HG03354 (cell line): ENCODE measurements around the gene TMEM26.
"Not testable (repeated sequence)": the region's sequence is repeated elsewhere in the genome, so short reads cannot be mapped to it uniquely, and the experiment has no call there.

ENCODE experiments used
- ATAC-seq: cut with Tn5 transposase; IDR thresholded peaks from one replicate; pipeline ENCODE4 v1.9.1; 2021; ENCODE audit warnings: mild to moderate bottlenecking; ENCODE audit not compliant: unreplicated experiment, poor library complexity, severe bottlenecking

The TMEM26 gene

DNA sequence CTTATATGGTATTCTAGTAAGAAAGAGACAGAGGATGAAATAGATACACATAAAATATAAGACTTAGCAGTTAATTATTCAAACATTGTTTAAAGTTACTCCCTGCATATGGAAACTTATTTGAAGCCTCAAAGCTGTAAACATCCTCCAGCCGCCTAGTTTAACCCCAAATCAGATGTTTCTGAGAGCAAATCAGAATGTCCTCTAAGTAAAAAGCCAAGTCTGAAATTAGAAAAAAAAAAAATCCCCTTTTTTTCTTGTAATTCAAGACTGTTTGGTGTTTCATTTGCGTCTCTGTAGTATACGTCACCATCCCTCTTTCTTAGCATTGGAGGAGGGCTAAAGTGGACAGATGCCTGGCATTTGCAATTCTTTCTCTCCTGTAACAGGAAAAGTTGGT, 46.4 kb downstream of the TMEM26 start:
- ATAC-seq = no peak

DNA sequence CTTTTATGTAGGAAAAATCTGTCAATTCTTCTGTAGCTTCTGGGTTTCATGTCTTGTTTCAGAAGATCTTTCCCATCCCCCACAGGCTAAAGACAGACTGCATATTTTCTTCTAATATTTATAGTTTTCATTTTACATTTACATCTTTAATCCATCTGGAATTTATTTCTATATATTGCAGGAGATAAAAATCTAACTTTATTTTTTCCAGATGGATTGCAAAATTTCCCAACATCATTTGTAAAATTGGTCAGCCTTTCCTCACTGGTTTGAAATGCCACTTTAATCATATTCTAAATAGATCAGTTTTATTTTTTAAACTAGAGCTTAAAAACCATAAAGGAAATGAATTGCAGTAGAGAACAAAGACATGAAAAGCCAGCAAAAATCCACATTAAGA, 46.9 kb downstream of the TMEM26 start:
- ATAC-seq = no peak

DNA sequence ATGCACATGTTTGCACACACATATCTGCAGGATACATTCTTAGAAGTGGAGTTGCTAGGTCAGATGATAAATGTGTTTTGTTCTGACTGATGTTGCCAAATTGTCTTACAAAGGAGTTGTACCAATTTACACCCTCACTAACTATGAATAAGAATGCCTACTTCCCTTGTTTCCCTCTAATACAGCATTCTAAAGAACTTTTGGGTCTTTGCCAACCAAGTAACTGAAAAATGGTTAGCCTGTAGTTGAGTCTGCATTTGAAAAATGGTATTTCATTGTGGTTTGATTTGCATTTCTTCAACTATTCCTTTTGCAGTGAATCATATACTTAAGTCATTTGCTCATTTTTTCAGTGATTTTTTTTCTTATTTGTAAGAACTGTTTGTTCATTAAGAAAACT, 48.4 kb downstream of the TMEM26 start:
- no peak for ATAC-seq

DNA sequence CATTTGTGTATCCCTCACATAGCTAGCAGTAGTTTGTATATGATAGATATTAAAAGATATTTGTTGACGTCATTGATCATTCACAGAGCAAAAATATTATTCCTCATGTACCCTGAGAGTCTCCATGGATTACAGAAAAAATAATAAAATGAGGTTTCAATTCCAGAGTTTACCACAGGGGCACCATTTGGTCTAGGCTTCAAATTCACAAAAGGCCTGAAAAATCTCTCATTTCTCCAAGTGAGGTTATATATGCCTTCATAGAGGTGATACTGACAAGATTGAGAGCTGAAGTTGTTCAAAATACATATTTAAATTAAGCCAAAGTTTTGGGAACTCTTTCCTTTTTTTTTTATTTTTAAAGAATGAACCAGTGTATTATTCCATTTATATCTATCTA, 52.7 kb downstream of the TMEM26 start:
- ATAC-seq = no peak

DNA sequence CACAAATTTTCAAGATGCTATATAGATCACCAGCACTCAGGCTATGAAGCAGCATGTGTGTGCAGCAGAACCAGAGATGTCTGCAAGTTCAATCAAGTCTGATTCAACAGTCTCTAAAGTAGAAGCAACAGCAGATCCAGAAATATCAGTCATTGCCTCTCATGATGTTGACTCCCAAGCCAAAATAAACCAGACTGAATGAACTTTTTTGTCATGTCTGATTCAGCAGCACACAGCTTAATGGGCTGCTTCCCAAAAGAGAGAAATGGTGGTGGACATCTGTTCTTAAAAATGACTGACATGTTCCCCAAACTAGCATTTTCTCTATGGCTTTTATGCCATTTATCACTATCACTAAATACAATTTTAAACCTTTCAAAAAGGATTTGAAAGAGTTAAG, 53.8 kb downstream of the TMEM26 start:
- no peak for ATAC-seq

DNA sequence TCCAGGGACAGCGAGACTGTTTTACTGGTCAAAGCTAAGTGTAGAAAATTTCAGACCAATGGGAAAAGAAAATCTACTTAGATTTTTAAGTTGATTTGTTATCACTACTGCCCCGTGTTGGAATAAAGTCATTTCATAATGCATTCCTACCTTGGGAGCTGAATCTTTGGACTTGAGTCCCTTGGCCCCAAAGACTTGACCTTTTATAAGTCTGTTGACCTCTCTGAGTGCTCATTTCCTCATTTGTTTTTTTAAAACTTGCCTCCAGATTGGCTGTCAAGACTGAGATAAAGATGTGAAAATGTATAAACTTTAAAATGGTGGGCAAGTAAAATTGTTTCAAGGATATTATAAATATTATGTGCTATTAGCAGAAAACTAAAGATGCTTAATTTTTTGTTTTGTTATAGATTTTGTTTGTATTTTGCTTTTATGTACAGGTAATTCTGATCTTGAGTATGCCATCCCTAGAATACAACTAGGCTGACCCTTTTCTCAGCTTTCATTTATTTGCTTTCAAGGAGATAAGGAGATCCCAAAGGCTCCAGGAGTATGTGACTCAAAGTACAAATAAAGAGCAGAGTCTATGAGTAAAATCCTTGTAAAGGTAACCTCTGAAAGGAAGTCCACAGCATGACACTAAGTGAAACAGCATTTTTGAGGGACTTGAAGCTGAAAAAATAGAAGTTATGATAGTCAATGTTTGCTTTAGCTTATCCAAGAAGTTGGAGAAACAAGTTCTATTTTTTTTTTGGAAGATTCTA, 54.6 kb downstream of the TMEM26 start:
- ATAC-seq = no peak

DNA sequence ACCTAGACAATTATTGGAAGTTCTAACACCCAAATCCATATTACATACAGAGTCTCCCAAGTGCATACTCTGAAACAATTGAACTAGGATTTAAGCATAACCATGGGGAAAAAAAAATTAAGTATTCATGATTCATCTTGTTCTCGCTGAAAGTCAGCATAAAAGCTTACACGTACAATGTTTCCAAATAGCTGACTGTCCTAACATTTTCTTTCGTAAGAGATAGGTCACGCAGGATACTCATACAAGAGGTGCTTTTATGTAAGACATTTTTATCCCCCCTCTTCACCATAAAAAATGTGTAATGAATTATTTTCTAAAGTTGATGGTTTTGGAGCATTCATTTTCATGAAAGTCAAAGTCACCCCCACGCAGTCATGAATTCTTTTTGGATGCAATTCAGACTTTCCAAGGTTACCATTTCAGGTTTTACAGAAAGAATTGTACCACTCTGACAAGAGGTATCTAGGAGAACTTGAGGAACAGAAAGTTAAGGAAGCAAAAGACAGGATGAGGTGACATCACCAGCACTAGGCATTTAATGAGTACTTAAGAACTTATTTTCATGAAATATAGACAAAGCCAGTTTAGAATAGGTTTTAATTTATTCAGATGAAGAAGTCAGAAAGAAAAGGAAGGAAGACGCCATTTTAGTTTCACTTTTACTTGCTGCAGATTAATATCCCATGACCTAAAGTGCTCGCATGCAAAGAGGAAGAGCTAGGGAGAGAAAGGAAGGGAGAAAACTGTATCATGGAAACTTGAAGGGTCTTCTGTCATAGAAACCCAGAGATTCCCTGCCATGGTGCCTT, 55.8 kb downstream of the TMEM26 start:
- peak; percentile 70 for ATAC-seq

DNA sequence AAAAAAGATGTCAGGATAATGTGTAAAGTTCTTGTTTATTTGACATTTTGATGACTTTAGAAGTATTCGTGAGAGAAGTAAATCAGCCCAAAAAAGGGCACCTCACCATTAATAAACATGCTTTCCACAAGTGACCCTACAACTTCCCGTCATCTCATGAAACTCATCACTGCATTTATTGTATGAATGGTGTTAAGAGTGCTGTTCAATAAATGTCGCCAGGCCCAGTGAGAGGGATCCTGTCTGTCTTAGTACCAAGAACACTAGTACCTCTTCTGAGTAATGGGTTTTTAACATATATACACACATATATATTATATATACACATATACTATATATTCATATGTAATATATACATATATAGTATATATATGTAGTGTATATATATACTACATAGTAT, 61.9 kb downstream of the TMEM26 start:
- ATAC-seq = peak; percentile 45

DNA sequence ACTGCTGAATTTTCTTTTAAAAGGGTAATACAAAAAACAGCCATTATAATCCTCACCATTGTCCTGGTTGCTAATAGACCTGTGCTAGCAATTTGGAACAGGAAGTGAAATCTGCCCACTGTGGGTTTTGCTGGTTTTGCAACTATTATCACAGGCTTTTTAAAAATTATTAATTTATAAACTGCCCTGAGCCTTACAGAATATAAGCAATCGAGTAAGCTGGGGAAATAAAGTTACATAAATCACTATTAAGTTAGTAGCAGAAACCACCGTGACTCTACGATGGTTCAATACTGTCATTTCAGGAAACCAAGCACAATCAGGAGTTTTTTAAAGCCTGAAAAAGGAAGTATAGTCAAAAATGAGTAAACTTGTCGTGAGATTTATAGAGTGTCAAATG, 62.3 kb downstream of the TMEM26 start:
- ATAC-seq = peak; percentile 93

DNA sequence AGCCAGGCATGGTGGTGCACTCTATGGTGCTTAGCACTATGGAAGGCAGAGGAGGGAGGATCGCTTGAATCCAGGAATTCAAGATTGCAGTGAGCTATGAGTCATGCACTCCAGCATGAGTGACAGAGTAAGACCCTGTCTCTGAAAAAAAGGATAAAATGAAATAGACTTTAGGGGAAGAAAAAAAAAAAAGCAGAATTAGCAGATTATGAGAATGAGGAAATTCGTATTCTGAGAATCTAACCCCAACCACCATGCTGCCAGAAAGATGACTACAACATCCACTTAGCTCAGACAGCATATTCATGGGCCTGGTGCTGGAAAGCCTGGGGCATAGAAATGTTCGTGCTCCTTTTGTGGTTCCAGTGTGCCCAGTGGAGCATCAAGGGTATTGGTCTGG, 63.3 kb downstream of the TMEM26 start:
- no peak for ATAC-seq

DNA sequence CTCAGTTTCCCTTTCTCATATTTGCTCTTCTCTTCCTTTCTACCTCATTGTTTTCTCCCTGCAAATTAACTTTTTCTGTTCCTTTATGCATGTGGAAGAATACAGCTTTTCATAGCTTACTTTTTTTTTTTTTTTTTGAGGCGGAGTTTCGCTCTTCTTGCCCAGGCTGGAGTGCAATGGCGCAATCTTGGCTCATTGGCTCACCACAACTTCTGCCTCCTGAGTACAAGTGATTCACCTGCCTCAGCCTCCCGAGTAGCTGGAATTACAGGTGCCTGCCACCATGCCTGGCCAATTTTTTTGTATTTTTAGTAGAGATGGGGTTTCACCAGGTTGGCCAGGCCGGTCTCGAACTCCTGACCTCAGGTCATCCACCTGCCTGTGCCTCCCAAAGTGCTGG, 64.2 kb downstream of the TMEM26 start:
- not testable (repeated sequence) for ATAC-seq

DNA sequence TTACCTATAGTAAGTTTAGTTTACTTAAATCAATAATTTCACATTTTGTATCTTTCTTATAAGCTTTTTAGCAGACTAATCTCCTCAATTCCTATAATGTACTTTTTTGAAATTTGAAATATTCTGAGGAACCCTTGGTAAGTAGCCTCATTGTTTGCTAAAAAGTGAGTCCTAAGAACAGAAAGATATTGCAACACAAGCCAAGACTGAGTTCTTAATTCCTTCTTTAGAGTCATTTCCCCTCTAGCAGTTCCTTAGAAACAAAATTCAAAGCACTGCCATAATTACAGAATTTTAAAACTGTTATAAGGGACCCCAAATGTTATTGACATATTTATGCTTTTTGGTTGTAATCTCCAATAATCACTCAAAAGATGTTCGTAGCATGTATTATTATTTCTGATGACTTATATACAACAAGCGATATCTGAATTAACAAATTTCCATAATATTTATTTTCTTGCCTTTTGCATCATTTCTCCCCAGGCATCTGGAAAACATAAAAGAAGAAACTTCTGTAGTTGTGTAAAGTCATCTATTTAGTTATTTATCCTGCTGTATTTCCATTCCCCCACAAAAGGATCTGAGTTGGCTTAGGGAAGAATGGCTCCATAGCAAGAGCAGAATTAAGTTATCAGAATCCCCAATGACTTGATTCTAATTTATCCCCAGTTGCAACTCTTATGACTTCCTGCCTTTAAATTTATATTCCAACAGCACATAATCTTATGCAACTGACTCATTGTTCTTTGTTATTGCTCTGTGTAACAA, 67.8 kb downstream of the TMEM26 start:
- ATAC-seq = no peak

DNA sequence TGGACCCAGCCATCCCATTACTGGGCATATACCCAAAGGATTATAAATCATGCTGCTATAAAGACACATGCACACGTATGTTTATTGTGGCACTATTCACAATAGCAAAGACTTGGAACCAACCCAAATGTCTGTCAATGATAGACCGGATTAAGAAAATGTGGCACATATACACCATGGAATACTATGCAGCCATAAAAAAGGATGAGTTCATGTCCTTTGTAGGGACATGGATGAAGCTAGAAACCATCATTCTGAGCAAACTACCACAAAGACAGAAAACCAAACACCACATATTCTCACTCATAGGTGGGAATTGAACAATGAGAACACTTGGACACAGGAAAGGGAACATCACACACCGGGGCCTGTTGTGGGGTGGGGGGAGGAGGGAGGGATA, 72.0 kb downstream of the TMEM26 start:
- ATAC-seq = not testable (repeated sequence)

DNA sequence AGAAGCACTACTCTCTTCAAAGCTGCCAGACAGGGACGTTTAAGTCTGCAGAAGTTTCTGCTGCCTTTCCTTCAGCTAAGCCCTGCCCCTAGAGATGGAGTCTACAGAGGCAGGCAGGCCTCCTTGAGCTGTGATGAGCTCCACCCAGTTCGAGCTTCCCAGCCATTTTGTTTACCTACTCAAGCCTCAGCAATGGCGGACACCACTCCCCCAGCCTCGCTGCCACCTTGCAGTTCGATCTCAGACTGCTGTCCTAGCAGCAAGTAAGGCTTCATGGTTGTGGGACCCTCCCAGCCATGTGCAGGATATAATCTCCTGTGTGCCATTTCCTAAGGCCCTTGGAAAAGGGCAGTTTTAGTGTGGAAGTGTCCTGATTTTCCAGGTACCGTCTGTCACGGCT, 74.3 kb downstream of the TMEM26 start:
- no peak for ATAC-seq

DNA sequence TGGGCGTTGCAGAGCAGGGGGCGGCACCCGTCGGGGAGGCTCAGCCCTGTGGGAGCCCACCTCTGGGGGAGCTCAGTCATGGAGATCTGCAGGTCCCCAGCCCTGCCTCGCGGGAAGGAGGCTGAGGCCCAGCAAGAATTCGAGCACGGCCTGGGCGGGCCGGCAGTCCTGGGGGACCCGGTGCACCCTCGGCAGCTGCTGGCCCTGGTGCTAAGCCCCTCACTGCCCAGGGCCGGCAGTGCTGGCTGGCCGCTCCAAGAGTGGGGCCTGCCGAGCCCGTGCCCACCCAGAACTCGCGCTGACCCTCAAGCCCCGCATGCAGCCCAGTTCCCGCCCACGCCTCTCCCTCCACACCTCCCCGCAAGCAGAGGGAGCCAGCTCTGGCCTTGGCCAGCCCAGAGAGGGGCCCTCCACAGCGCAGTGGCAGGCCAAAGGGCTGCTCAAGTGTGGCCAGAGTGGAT, 76.2 kb downstream of the TMEM26 start:
- ATAC-seq = no peak

DNA sequence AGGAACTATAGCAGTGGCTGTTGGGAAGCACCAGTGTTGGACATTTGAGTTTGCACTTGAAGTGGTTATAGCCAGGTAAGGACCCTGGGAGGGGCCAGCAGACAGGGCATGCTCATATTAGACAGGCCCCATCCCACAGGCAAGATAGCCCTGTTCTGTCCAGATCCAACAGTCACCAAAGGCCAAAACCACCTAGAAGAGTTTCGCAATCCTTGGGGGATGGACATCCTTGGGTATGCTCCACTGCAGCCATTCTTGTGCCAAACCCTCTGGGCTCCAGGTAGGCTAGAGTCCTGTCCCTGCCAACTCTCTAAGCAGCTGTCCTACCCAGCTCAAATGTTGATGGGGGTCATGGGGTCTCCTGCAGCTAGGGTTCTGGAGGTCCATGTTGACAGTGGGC, 76.8 kb downstream of the TMEM26 start:
- ATAC-seq = no peak

DNA sequence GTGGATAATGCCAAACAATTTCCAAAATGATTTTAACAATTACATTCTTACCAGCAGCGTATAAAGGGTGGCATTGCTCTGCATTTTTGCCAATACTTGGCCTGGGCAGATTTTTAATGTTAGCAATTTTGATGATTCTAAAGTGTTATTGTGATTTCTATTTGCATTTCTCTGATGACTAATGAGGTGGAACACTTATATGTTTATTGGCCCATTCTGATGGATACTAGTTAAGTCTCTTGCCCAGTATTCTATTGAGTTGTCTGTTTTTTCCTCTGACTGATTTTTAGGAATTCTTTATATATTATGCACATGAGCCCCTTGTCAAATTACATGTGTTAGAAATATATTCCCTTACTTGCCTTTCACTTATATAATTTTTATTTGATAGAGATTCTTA, 86.8 kb downstream of the TMEM26 start:
- no peak for ATAC-seq

DNA sequence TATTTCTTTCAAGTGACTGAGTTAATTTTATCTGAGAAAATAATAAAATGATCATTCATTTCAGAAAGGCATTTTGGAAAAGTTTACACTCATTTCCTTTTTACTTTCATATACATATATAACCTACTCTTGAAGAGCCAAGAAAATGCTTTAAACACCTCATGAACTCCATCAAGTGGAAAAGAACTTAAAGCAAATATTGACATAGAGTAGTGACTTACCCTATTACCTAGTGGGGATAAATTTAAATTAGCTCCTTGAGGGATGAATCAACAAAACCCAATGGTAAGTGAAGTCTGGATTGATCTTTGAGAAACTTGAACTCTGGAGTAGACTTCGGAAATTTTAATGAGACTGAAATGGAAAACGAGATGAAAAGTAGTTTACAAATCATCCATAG, 88.6 kb downstream of the TMEM26 start:
- ATAC-seq = no peak

DNA sequence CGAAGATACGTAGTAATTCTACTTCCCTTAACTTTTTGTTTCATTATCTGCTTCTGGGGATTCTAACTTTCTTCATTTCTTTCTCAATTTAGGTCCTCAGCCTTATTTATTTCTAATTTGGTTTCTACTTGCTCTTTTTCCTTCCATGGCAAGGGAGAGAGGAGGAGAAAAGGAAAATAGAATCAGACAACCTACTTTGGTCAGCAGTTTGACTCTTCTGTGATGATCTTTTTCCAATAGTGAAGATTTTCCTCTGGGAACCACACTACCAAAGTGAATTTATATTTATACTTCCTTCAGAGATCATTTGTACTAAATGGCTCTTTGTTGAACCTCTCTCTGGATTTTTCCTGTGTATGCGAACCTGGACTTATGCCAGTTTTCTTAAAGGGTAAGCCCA, 90.2 kb downstream of the TMEM26 start:
- ATAC-seq = no peak

DNA sequence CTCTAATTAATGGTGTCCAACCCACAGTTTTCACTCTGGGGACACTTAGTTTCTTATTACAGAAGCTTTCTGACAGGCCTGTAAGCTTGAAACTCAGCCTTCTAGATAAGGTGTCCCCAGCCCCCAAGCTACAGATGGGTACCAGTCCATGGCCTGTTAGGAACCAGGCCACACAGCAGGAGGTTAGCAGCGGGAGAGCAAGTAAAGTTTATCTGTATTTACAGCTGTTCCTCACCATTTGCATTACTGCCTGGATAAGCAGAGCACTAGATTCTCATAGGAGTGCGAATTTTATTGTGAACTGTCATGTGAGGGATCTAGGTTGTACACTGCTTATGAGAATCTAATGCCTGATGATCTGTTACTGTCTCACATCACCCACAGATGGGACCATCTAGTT, 93.7 kb downstream of the TMEM26 start:
- ATAC-seq = no peak
